ENCODE measurements around the gene ADGRV1.

DNA sequence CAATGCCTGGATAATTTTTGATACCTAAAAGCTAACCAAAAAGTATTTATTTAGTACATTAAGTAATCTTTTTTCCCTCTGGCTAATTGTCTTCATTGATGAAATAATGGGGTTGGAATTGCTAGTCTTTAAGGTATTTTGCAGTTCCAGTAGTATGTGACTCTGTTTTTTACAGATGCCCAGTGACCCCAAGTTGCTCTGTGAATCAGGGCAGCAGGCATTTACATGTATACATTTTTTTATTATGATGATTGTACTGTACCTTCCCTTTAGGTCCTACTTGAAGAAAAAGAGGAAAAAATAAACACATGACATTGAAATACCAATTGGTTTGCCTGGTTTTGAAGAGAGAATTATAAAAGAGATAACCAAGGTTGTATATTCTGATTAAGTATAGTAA is 385.5 kb downstream of the ADGRV1 start:
- TF ChIP-seq, protein P1, sequence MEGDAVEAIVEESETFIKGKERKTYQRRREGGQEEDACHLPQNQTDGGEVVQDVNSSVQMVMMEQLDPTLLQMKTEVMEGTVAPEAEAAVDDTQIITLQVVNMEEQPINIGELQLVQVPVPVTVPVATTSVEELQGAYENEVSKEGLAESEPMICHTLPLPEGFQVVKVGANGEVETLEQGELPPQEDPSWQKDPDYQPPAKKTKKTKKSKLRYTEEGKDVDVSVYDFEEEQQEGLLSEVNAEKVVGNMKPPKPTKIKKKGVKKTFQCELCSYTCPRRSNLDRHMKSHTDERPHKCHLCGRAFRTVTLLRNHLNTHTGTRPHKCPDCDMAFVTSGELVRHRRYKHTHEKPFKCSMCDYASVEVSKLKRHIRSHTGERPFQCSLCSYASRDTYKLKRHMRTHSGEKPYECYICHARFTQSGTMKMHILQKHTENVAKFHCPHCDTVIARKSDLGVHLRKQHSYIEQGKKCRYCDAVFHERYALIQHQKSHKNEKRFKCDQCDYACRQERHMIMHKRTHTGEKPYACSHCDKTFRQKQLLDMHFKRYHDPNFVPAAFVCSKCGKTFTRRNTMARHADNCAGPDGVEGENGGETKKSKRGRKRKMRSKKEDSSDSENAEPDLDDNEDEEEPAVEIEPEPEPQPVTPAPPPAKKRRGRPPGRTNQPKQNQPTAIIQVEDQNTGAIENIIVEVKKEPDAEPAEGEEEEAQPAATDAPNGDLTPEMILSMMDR (IDR thresholded peaks at IDR 0.05; ENCODE audit: borderline replicate concordance, extremely low read depth, low read length, poor library complexity, severe bottlenecking): no peak
- TF ChIP-seq EZH2 (IDR thresholded peaks at IDR 0.05; ENCODE audit: borderline replicate concordance, low read depth, low read length, severe bottlenecking): no peak

All from DND-41 (cell line).